Progenitor cell of endocrine pancreas (in vitro differentiated cells): ENCODE results near the gene TPSD1. TPM values are rescaled to one million over a fixed set of nuclear protein-coding genes. Genes with fewer than 3 reads are reported as not detected.
"Not testable (repeated sequence)": the region's sequence is repeated elsewhere in the genome, so short reads cannot be mapped to it uniquely, and the experiment has no call there.

Experiments used
- DNase-seq: peaks from one replicate; pipeline ENCODE4 v3.0.0; 2021; ENCODE audit warnings: low spot score; ENCODE audit not compliant: unreplicated experiment
- H3K27ac Mint-ChIP-seq: 2 replicates; pipeline ENCODE4 v1.8.0; 2021; ENCODE audit warnings: mild to moderate bottlenecking, moderate library complexity, mixed read lengths
- H3K27me3 Mint-ChIP-seq: 2 replicates; pipeline ENCODE4 v1.8.0; 2021; ENCODE audit warnings: mixed read lengths
- H3K36me3 Mint-ChIP-seq: 2 replicates; pipeline ENCODE4 v1.8.0; 2022; ENCODE audit warnings: mixed read lengths; ENCODE audit not compliant: insufficient read depth
- H3K4me1 Mint-ChIP-seq: 2 replicates; pipeline ENCODE4 v1.8.0; 2021; ENCODE audit warnings: low read depth, mixed read lengths
- H3K4me3 Mint-ChIP-seq: 2 replicates; pipeline ENCODE4 v1.8.0; 2021; ENCODE audit warnings: low read depth, mild to moderate bottlenecking, moderate library complexity, mixed read lengths
- H3K9me3 Mint-ChIP-seq: 2 replicates; pipeline ENCODE4 v1.8.0; 2021; ENCODE audit warnings: low read depth, mixed read lengths
- CTCF ChIP-seq: fragments of 200-600 bp; sonication (generic); IDR thresholded peaks from one replicate; pipeline ENCODE4 v1.5.0; 2021; ENCODE audit warnings: antibody characterized with exemption, mild to moderate bottlenecking; ENCODE audit not compliant: unreplicated experiment
- total RNA-seq: library from RNA; stranded (reverse); gene quantifications from 2 replicates; pipeline ENCODE4 v1.2.1, GENCODE V29; 2021

The TPSD1 gene
- total RNA-seq, 1 donor from 2014 or later = not detected

- Mint-ChIP-seq H3K4me1 (no peaks in the 10 kb centered on the region), H3K27me3 (peaks cover 22% of the 10 kb centered on the region), H3K4me3 (no peak overlapping the region), H3K9me3 (no peaks in the 10 kb centered on the region), H3K27ac (no peak overlapping the region), H3K36me3 (no peaks in the 10 kb centered on the region)
- TF ChIP-seq CTCF = no peak
- DNase-seq = no peak
These were observed 8.6 kb downstream of the TPSD1 start for GRCh38 chr16:1264345-1265089.

GRCh38 chr16:1265090-1265630, 9.3 kb downstream of the TPSD1 start:
- TF ChIP-seq CTCF = no peak
- DNase-seq = no peak
- H3K36me3 Mint-ChIP-seq = no peaks in the 10 kb centered on the region
- no peak overlapping the region for H3K27ac Mint-ChIP-seq
- H3K9me3 Mint-ChIP-seq = no peaks in the 10 kb centered on the region
- H3K27me3 Mint-ChIP-seq = peaks cover 22% of the 10 kb centered on the region
- H3K4me1 Mint-ChIP-seq = no peaks in the 10 kb centered on the region
- H3K4me3 Mint-ChIP-seq = no peak overlapping the region

- H3K4me1 Mint-ChIP-seq = no peaks in the 10 kb centered on the region
- no peak overlapping the region for H3K4me3 Mint-ChIP-seq
- peaks cover 18% of the 10 kb centered on the region for H3K27me3 Mint-ChIP-seq
- no peaks in the 10 kb centered on the region for H3K36me3 Mint-ChIP-seq
- no peak for TF ChIP-seq CTCF
- no peaks in the 10 kb centered on the region for H3K9me3 Mint-ChIP-seq
- no peak overlapping the region for H3K27ac Mint-ChIP-seq
- DNase-seq = no peak
These were observed 10.0 kb downstream of the TPSD1 start for GRCh38 chr16:1265826-1266225.

GRCh38 chr16:1269418-1269817, 13.5 kb downstream of the TPSD1 start:
- H3K4me1 Mint-ChIP-seq, H3K27ac Mint-ChIP-seq, H3K4me3 Mint-ChIP-seq, H3K36me3 Mint-ChIP-seq, H3K9me3 Mint-ChIP-seq, DNase-seq: not testable (repeated sequence)
- peaks cover 15% of the 10 kb centered on the region for H3K27me3 Mint-ChIP-seq

- no peak for TF ChIP-seq CTCF
- H3K4me3 Mint-ChIP-seq = no peak overlapping the region
- H3K9me3 Mint-ChIP-seq = no peaks in the 10 kb centered on the region
- H3K36me3 Mint-ChIP-seq = no peaks in the 10 kb centered on the region
- no peak for DNase-seq
- H3K27ac Mint-ChIP-seq = no peak overlapping the region
- H3K27me3 Mint-ChIP-seq = peaks cover 24% of the 10 kb centered on the region
- H3K4me1 Mint-ChIP-seq = no peaks in the 10 kb centered on the region
These were observed 15.5 kb downstream of the TPSD1 start for GRCh38 chr16:1271380-1271723.

- H3K9me3 Mint-ChIP-seq, H3K4me1 Mint-ChIP-seq, H3K4me3 Mint-ChIP-seq, H3K36me3 Mint-ChIP-seq, H3K27ac Mint-ChIP-seq, DNase-seq: not testable (repeated sequence)
- peaks cover 22% of the 10 kb centered on the region for H3K27me3 Mint-ChIP-seq
These were observed 16.0 kb downstream of the TPSD1 start for GRCh38 chr16:1271724-1272413.
